ENCODE data around the gene SP5.

DNA sequence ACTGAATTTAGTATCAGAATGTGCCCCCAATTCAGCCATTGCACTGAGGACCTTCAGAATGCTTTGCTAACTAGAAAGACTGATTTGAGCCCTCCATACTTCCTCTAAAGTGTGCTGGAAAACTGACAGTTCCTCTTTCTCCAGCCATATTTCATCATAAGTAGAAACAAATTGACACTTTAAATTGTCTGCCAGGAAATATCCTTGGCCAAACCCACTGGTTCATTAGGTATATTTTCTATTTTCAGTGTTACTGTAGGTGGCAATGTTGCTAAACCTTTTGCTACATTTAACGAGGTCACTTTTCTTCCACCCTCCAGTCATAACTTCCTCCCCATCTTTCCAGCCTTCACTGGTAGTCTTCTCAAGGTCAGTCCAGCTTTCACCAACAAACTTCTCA, 21.5 kb downstream of the SP5 start:
- TF ChIP-seq POLR2AphosphoS5 (IDR thresholded peaks at IDR 0.05) (no peak), POLR2A (IDR thresholded peaks at IDR 0.05) (no peak)
